ENCODE data around the gene BEND6. TPM values are rescaled to one million over a fixed set of nuclear protein-coding genes. Genes with fewer than 3 reads are reported as not detected.

The BEND6 gene
- total and polyA plus RNA-seq, 7 donors = 0.14 to 1.1 (median 0.30) TPM

GRCh38 chr6:56938649-56939191 lies 16.2 kb upstream of the BEND6 start:
- no peaks in the 10 kb centered on the region for H3K36me3 ChIP-seq (ENCODE audit: insufficient read depth in 1 of 2, low read depth in 1 of 2)
- no peak overlapping the region for H3K4me3 ChIP-seq
- peak overlapping the region; percentile 59 for H3K27ac ChIP-seq
- no peaks in the 10 kb centered on the region for H3K27me3 ChIP-seq (ENCODE audit: insufficient read depth in 3 of 3, low read length in 2 of 3)
- H3K4me1 ChIP-seq = peaks cover 5% of the 10 kb centered on the region
- ATAC-seq = peak; percentile 93 to 98 (median 96)
- TF ChIP-seq CTCF (IDR thresholded peaks at IDR 0.05) = no peak
- 24 to 27% (median 27%) methylated on average over 1 of the region's 1 CpG for WGBS, 3 donors
- peaks cover 12% of the 10 kb centered on the region for H3K9me3 ChIP-seq
- DNase-seq = peak in 1 of 2 donors; percentile 38
- intact Hi-C loops (cut with DNase I) = no loop called here

GRCh38 chr6:56940463-56940862 lies 14.4 kb upstream of the BEND6 start:
- no peak for TF ChIP-seq CTCF (IDR thresholded peaks at IDR 0.05)
- Histone ChIP-seq H3K36me3 (ENCODE audit: insufficient read depth in 1 of 2, low read depth in 1 of 2) (no peaks in the 10 kb centered on the region), H3K4me3 (no peak overlapping the region), H3K27me3 (ENCODE audit: insufficient read depth in 3 of 3, low read length in 2 of 3) (no peaks in the 10 kb centered on the region), H3K27ac (no peak overlapping the region), H3K9me3 (peaks cover 12% of the 10 kb centered on the region), H3K4me1 (peaks cover 5% of the 10 kb centered on the region)
- intact Hi-C loops (cut with DNase I) = no loop called here
- 90 to 97% (median 95%) methylated on average over 5 of the region's 5 CpGs for WGBS, 3 donors
- DNase-seq (no peak), ATAC-seq (no peak)

DNA sequence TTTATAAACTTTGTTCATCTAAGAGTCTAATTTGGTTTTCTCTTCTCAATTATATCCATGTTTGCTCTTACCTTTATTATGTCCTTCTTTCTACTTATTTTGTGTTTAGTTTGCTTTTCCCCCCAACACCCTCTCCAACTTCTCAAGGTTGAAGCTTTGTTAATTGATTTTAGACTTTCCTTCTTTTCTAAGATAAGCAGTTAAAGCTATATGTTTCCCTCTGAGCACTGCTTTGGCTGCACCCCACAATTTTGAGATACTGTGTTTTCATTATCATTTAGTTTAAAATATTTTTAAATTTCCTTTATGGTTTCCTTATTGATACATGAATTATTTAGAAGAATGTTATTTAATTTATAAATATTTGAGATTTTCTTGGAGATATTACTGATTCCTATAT lies 13.9 kb upstream of the BEND6 start:
- DNase-seq = no peak
- H3K27me3 ChIP-seq (ENCODE audit: insufficient read depth in 3 of 3, low read length in 2 of 3) = no peaks in the 10 kb centered on the region
- ATAC-seq = no peak
- peaks cover 12% of the 10 kb centered on the region for H3K9me3 ChIP-seq
- H3K4me3 ChIP-seq = no peak overlapping the region
- no peak overlapping the region for H3K27ac ChIP-seq
- H3K36me3 ChIP-seq (ENCODE audit: insufficient read depth in 1 of 2, low read depth in 1 of 2) = no peaks in the 10 kb centered on the region
- H3K4me1 ChIP-seq = peaks cover 5% of the 10 kb centered on the region
- no peak for TF ChIP-seq CTCF (IDR thresholded peaks at IDR 0.05)
- intact Hi-C loops (cut with DNase I) = no loop called here

- H3K9me3 ChIP-seq = peaks cover 12% of the 10 kb centered on the region
- no peak overlapping the region for H3K4me3 ChIP-seq
- H3K36me3 ChIP-seq (ENCODE audit: insufficient read depth in 1 of 2, low read depth in 1 of 2) = no peaks in the 10 kb centered on the region
- intact Hi-C loops (cut with DNase I) = no loop called here
- no peak for DNase-seq
- no peak for TF ChIP-seq CTCF (IDR thresholded peaks at IDR 0.05)
- no peak overlapping the region for H3K27ac ChIP-seq
- H3K27me3 ChIP-seq (ENCODE audit: insufficient read depth in 3 of 3, low read length in 2 of 3) = no peaks in the 10 kb centered on the region
- no peaks in the 10 kb centered on the region for H3K4me1 ChIP-seq
- no peak for ATAC-seq
These were observed 10.2 kb upstream of the BEND6 start for GRCh38 chr6:56944661-56945060.

DNA sequence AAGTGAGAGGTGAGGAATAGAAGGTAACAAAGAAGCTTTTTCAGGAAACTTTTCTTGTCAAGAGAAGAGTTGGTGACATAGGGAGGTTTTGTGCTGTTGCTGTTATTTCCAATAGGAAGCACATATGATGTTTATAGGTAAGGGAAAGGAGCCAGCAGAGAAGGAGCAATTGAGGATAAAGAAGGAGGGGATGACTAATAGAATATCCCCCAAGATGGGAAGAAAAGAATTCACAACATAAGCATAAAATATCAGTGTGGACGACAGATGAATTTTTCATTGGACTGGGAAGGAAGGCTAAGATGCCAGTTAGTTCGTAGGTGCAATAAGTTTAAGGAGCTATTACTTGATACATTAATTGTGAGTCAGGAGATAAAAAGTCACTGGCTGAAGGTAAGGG lies 8.5 kb upstream of the BEND6 start:
- Histone ChIP-seq H3K36me3 (ENCODE audit: insufficient read depth in 1 of 2, low read depth in 1 of 2) (no peaks in the 10 kb centered on the region), H3K27ac (no peak overlapping the region), H3K4me1 (no peaks in the 10 kb centered on the region), H3K4me3 (no peak overlapping the region), H3K9me3 (peaks cover 2% of the 10 kb centered on the region), H3K27me3 (ENCODE audit: insufficient read depth in 3 of 3, low read length in 2 of 3) (no peaks in the 10 kb centered on the region)
- TF ChIP-seq CTCF (IDR thresholded peaks at IDR 0.05) = no peak
- ATAC-seq = no peak
- DNase-seq = no peak
- intact Hi-C loops (cut with DNase I) = no loop called here
- 79 to 88% (median 84%) methylated on average over 2 of the region's 2 CpGs for WGBS, 3 donors

All from psoas muscle (tissue), 8 donors.